Nephron (organoid): Measurements from ENCODE around the gene COX14.
A peak's percentile ranks its signal among the peaks of the same experiment; 100 is the strongest.

Source experiments
- H3K27ac Mint-ChIP-seq, 3 experiments: 2 replicates each; pipeline ENCODE4 v1.8.0; 2020; ENCODE audit warnings: mixed read lengths in 3 of 3, mild to moderate bottlenecking in 2 of 3, moderate library complexity in 1 of 3
- H3K27me3 Mint-ChIP-seq: 2 replicates; pipeline ENCODE4 v1.8.0; 2021; ENCODE audit warnings: low read depth, mild to moderate bottlenecking, moderate library complexity, mixed read lengths
- H3K36me3 Mint-ChIP-seq: 2 replicates; pipeline ENCODE4 v1.8.0; 2020; ENCODE audit warnings: low read depth, mixed read lengths
- H3K4me1 Mint-ChIP-seq: 2 replicates; pipeline ENCODE4 v1.8.0; 2020; ENCODE audit warnings: mixed read lengths
- H3K4me3 Mint-ChIP-seq, 3 experiments: 2 replicates each; pipeline ENCODE4 v1.8.0; 2020; ENCODE audit warnings: mild to moderate bottlenecking in 3 of 3, mixed read lengths in 3 of 3, moderate library complexity in 2 of 3
- H3K9me3 Mint-ChIP-seq: 2 replicates; pipeline ENCODE4 v1.8.0; 2020; ENCODE audit warnings: mixed read lengths
- TF ChIP-seq, protein P1 (sequence below), 3 experiments: fragments of 200-600 bp; sonication (generic); IDR thresholded peaks; one replicate each; pipeline ENCODE4 v1.5.0; 2021; ENCODE audit warnings: antibody characterized with exemption in 3 of 3; ENCODE audit not compliant: unreplicated experiment in 3 of 3

Gene COX14

DNA sequence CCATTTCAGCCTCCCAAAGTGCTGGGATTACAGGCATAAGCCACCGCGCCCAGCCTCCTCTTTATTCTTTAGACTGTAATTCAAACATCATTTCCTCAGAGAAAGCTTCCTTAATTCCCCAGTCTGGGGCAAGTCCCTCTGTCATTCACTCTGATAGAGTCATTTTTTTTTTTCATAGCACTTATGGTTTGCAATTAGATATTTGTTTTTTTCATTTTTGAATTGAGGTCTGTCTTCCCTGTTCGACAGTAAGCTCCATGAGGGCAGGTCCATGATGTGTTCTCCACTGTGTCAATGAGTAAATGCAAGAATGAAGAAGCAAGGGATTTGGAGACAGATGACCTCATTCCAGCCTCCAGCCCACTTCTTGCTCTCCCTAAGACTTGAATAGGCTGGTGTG, 42.5 kb upstream of the COX14 start:
- no peak overlapping the region for H3K4me3 Mint-ChIP-seq

DNA sequence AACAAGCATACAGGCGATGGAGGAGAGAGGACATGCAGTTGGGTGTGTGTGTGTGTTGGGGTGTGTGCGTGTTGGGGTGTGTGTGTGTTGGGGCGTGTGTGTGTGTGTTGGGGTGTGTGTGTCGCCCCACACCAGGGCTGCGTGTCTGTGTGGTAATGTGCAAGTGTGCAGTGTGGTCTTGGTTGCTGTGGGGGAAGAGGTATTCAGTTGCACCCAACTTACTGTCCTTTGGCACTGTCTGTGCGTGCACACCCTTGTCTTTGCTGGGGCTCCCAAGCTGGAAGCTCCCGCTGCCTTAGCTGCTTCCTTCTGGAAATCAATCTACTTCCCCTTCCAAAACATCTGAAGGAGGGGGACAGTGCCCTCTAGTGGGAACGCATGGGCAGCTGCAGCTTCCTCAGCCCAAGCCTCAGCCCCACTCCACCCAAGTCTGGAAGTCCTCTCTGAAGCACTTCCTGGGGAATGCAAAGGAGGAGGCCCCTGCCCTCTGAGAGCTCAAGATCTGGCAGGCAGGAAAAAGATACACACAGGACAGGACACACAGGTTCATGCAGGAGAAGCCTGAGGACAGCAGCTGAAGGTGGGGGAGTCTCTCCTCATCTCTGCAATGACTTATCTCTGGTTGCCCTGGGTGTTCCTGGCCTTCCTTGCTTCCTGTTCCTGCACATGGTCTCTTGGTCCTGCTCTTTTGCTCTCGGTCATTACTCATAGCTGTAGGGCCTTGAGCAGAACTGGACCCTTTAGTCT, 41.5 kb upstream of the COX14 start:
- Mint-ChIP-seq H3K27ac (peak overlapping the region; percentile 26 to 65 (median 52)), H3K4me1 (peaks cover 15% of the 10 kb centered on the region), H3K27me3 (peaks cover 4% of the 10 kb centered on the region), H3K36me3 (no peaks in the 10 kb centered on the region), H3K9me3 (no peaks in the 10 kb centered on the region), H3K4me3 (peak overlapping the region in 1 of 3 experiments; percentile 1)
- TF ChIP-seq, protein P1, sequence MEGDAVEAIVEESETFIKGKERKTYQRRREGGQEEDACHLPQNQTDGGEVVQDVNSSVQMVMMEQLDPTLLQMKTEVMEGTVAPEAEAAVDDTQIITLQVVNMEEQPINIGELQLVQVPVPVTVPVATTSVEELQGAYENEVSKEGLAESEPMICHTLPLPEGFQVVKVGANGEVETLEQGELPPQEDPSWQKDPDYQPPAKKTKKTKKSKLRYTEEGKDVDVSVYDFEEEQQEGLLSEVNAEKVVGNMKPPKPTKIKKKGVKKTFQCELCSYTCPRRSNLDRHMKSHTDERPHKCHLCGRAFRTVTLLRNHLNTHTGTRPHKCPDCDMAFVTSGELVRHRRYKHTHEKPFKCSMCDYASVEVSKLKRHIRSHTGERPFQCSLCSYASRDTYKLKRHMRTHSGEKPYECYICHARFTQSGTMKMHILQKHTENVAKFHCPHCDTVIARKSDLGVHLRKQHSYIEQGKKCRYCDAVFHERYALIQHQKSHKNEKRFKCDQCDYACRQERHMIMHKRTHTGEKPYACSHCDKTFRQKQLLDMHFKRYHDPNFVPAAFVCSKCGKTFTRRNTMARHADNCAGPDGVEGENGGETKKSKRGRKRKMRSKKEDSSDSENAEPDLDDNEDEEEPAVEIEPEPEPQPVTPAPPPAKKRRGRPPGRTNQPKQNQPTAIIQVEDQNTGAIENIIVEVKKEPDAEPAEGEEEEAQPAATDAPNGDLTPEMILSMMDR (IDR thresholded peaks at IDR 0.05; ENCODE audit: unreplicated experiment in 3 of 3) = peak; percentile 88 to 96 (median 90)

More for the DNA sequence above, 42.5 kb upstream of the COX14 start:
- Mint-ChIP-seq H3K27ac (no peak overlapping the region), H3K27me3 (peaks cover 4% of the 10 kb centered on the region), H3K9me3 (no peaks in the 10 kb centered on the region), H3K36me3 (no peaks in the 10 kb centered on the region), H3K4me1 (peaks cover 16% of the 10 kb centered on the region)
- TF ChIP-seq, protein P1 (IDR thresholded peaks at IDR 0.05; ENCODE audit: unreplicated experiment in 3 of 3) = no peak

- H3K4me3 Mint-ChIP-seq = no peak overlapping the region
- no peak overlapping the region for H3K27ac Mint-ChIP-seq
- peaks cover 15% of the 10 kb centered on the region for H3K4me1 Mint-ChIP-seq
- H3K9me3 Mint-ChIP-seq = no peaks in the 10 kb centered on the region
- TF ChIP-seq, protein P1 (IDR thresholded peaks at IDR 0.05; ENCODE audit: unreplicated experiment in 3 of 3) = no peak
- no peaks in the 10 kb centered on the region for H3K36me3 Mint-ChIP-seq
- H3K27me3 Mint-ChIP-seq = peaks cover 7% of the 10 kb centered on the region
These were observed 39.7 kb upstream of the COX14 start for GRCh38 chr12:50072198-50072907.

DNA sequence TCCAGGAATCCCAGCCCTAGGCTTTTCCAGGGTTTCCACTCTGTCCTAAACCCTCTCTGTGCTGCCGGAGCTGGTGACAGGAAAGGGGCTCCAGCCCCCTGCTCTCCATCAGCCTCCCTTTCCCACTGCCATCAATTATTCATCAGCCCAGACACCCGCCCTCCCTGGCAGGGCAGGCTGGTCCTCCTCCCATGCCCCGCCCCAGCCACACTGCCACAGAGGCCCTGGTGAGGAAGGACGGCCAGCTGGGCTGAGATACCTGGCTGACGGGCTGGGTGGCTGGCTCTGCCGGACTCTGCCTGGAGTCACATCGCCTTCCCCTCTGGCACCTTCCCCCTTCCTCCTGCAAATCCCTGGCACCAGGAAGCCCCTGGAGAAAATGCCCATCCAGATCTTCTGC, 38.8 kb upstream of the COX14 start:
- Mint-ChIP-seq H3K9me3 (no peaks in the 10 kb centered on the region), H3K27me3 (peaks cover 7% of the 10 kb centered on the region), H3K27ac (no peak overlapping the region), H3K36me3 (no peaks in the 10 kb centered on the region), H3K4me3 (no peak overlapping the region), H3K4me1 (peaks cover 15% of the 10 kb centered on the region)
- TF ChIP-seq, protein P1 (IDR thresholded peaks at IDR 0.05; ENCODE audit: unreplicated experiment in 3 of 3) = no peak

DNA sequence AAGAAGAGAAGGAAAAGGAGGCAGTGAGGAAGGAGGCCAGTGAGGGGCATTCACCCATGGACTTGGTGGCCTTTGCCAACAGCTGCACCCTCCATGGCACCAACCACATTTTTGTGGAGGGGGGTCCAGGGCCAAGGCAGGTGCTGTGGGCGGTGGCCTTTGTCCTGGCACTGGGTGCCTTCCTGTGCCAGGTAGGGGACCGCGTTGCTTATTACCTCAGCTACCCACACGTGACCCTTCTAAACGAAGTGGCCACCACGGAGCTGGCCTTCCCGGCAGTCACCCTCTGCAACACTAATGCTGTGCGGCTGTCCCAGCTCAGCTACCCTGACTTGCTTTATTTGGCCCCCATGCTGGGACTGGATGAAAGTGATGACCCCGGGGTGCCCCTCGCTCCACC, 38.3 kb upstream of the COX14 start:
- Mint-ChIP-seq H3K4me3 (no peak overlapping the region), H3K27ac (no peak overlapping the region), H3K4me1 (peaks cover 15% of the 10 kb centered on the region), H3K9me3 (no peaks in the 10 kb centered on the region), H3K36me3 (no peaks in the 10 kb centered on the region), H3K27me3 (peaks cover 7% of the 10 kb centered on the region)
- TF ChIP-seq, protein P1 (IDR thresholded peaks at IDR 0.05; ENCODE audit: unreplicated experiment in 3 of 3) = no peak
